GOT3 (cell line): ENCODE measurements around the gene TRPV2.
A peak's percentile ranks its signal among the peaks of the same experiment; 100 is the strongest.
"Not testable (repeated sequence)": the region's sequence is repeated elsewhere in the genome, so short reads cannot be mapped to it uniquely, and the experiment has no call there.

Experiments
- DNase-seq: peaks from one replicate; lab custom pipeline; 2025; ENCODE audit warnings: mixed read lengths; lab: John Stamatoyannopoulos, UW

The TRPV2 gene

DNA sequence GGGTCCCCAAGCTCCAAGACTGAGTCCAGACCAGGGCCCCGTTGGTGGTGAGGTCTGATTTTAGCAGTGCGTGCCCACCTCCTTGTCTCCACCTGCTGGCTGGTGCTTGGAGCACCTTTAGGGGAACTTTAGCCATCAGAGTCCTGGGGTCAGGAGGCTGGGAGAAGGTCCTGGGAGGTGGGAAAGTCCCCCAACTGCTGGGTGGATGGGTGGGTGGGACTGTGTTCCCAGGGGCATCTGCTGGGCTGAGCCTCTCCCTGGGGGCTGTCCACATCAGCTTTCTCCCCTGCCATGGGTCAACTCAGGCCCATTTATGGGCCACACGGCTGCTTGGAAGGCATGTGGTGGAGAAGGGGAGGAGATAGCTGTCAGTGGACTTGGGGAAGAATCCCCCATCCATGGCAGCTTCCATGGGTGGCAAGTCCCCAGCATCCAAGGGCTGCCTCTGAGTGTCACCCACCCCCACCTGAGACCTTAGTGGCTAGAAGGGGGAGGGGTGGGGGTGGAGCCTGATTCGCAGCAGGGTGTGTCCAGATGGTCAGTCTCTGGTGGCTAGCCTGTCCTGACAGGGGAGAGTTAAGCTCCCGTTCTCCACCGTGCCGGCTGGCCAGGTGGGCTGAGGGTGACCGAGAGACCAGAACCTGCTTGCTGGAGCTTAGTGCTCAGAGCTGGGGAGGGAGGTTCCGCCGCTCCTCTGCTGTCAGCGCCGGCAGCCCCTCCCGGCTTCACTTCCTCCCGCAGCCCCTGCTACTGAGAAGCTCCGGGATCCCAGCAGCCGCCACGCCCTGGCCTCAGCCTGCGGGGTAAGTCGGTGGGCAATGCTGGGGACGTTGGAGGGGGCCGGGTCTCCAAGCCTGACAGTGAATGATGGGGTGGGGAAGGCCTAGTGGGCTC lies at the start of gene TRPV2:
TSS of gene TRPV2 (plus strand) at position 541 of the 894 bp plus-strand sequence. CDS start 2,098 bp downstream, outside the sequence.
- DNase-seq: no peak

- DNase-seq: no peak
These were observed 43.6 kb upstream of the TRPV2 start for GRCh38 chr17:16371742-16372141.

DNA sequence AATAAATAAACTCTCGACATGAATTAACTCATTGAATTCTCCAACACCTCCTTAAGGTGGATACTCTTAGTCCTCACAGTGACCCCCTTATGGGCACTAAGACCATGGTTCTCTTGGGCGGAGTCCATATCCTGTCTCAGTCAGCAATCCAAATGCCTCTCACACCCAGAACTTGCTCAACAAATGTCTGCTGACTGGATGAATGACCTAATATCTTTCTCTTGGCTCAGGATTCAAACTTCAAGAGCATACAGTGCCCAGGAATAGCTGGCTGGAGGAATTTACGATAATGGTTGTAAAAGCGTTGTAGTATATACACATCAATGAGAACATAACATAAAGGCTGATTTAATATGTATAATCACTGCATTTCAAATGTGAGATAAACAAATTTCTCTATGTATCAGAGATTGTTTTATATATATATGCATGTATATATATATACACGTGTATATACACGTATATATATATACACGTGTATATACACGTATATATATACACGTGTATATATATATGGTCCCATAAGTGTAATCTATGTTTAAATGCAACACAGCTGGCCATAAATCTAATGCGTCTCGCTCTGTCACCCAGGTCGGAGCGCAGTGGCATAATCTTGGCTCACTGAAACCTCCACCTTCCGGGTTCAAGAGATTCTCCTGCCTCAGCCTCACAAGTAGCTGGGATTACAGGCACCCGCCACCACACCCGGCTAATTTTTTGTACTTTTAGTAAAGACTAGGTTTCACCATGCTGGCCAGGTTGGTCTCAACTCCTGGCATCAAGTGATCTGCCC lies 41.0 kb upstream of the TRPV2 start:
- no peak for DNase-seq

- no peak for DNase-seq
These were observed 37.4 kb upstream of the TRPV2 start for GRCh38 chr17:16377941-16378341.

DNA sequence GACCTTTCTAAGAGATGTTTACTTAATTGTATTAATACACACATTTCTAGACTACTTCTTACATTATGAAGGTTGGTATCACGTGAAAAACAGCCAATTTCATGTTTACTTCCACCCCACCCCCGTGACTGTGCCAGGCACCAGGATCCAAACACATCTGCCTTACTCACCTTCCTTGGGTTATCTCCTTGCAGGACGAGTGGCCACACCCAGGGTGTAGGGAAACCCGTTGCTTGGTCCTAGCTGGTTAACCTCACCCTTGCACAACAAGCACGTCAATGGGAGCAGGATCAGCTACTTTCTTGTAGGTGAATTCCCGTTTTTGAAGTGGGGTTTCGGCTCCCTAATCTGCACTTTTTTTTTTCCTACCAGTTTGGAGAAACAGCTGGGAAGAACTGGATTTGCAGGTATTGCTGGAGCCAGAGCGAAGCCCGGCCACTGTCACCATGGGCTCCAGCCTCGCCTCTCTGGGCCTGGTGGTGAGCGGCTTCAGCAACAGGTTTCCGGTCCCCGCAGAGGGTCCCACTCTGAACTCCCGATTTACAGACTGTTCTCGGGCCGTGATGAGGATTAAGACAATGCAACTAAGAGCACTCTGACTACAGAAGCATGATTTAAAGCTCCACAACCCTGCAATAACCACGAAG lies 36.6 kb upstream of the TRPV2 start:
- no peak for DNase-seq

GRCh38 chr17:16379654-16380053 lies 35.7 kb upstream of the TRPV2 start:
- no peak for DNase-seq

- DNase-seq: peak; percentile 85
These were observed 34.5 kb upstream of the TRPV2 start, which contains the start of gene UBB for GRCh38 chr17:16380640-16381495. TSS of gene UBB (plus strand) at chr17:16381091. CDS start at chr17:16381908, 817 bp downstream.

DNA sequence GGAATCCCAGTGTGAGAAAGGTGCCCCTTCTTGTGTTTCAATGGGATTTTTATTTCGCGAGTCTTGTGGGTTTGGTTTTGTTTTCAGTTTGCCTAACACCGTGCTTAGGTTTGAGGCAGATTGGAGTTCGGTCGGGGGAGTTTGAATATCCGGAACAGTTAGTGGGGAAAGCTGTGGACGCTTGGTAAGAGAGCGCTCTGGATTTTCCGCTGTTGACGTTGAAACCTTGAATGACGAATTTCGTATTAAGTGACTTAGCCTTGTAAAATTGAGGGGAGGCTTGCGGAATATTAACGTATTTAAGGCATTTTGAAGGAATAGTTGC lies 33.9 kb upstream of the TRPV2 start:
- DNase-seq: no peak

GRCh38 chr17:16383216-16383615 lies 32.2 kb upstream of the TRPV2 start:
- no peak for DNase-seq

- DNase-seq: no peak
These were observed 31.5 kb upstream of the TRPV2 start for GRCh38 chr17:16383772-16384287.

GRCh38 chr17:16384557-16384956 lies 30.8 kb upstream of the TRPV2 start:
- DNase-seq: no peak

DNA sequence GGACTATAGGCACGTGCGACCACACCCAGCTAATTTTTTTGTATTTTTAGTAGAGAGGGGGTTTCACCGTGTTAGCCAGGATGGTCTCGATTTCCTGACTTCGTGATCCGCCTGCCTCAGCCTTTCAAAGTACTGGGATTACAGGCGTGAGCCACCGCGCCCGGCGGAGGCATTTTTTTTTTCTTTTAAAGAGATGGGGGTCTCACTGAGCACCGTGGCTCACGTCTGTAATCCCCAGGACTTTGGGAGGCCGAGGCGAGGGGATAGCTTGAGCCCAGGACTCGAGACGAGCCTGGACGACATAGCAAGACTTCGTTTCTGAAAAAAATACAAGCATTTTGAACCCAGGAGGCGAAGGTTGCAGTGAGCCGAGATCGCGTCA lies 29.3 kb upstream of the TRPV2 start:
- not testable (repeated sequence) for DNase-seq

GRCh38 chr17:16391451-16391850 lies 23.9 kb upstream of the TRPV2 start:
- DNase-seq: no peak

- DNase-seq: not testable (repeated sequence)
These were observed 22.9 kb upstream of the TRPV2 start for GRCh38 chr17:16392491-16392890.

DNA sequence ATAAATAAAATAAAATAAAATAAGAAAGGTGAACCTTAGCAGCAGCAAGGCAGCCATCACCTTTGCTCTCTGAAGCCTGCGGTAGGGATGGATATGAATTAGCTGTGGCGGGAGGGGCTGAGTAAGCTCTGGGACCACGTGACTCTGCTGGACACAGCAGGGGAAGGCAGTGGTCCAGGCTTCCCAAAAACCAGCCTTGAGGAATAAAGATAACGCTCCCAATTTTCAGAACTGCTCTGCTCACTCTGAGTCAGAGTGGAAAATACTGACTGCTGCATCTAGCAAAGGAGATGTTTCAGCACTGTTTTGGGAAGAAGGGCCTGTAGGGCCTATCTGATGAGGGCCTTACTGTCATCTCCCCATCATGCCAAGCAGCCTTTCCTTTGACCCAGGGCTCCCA lies 19.5 kb upstream of the TRPV2 start:
- not testable (repeated sequence) for DNase-seq

DNA sequence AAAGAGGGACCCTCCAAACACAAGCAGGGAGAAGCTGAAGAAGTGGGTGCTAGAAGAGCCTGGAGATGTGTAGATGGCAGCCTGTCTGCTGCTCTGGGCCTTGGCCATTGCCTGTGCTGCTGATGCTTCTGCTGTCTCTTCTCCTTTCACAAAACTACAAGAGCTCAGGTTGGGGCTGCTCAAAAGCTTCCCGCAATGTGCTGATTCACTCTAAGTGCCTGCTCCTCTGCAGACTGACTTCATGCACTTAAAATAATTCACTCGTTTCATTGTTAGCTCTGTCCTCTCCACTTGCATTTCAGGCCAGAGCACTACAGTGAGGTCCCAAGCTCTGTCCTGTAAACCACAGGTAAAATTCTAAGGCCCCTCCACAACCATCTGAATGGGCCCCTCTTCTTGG lies 18.7 kb upstream of the TRPV2 start:
- not testable (repeated sequence) for DNase-seq

DNA sequence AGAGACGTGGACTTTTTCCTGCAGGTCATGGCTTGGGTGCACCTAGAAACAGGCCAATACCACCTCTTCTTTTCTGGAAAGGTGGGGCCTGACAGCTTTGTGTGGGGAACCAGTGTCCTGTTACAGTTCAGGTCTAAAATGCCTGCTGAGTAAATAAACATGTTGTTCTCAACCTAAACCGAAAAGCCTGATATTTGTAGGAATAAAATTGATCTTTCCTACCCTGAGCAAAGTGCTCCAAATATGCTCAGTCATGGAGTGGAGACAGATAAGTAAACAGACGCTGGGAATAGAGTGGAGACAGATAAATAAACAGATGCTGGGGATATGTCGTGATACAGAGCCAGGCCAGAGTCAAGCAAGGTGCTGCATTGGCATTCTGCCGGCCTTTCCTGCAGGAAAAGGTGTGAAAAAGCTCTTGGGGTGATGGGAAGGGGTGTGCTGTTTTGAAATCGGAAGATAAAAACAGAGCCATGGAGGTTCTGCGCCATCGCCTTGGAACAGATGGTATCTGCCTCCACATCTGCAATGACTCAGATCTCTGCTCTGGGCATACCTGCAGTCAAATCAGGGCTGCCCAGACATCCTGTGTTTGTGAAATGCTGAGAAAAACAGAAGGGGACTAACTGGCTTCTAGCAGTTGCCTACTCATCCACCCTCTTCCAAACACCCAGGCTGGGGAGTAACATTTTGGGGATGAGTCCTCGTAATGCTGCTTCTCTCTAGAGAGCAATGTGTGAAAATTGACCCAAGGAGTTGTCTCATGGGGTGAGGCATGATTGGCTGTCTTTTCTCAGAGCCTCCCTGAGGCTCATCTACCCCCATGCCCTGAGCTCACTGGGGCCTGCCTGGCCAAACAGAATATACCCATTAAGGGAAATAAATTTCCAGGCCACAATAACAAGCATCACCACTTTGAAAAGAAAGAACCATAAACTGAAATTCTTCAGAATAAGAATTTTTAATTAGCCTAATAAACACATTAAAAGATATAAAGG lies 16.8 kb upstream of the TRPV2 start:
- no peak for DNase-seq

DNA sequence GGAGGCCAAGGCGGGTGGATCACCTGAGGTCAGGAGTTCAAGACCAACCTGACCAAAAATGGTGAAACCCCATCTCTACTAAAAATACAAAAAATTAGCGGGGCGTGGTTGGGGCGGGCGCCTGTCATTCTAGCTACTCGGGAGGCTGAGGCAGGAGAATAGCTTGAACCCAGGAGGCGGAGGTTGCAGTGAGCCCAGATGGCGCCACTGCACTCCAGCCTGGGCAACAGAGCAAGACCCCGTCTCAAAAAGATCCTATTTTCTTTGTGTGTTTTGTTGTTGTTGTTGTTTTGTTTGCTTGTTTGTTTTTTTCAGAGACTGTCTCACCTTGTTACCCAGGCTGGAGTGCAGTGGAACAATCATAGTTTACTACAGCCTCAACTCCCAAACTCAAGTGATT lies 11.5 kb upstream of the TRPV2 start:
- DNase-seq: not testable (repeated sequence)

DNA sequence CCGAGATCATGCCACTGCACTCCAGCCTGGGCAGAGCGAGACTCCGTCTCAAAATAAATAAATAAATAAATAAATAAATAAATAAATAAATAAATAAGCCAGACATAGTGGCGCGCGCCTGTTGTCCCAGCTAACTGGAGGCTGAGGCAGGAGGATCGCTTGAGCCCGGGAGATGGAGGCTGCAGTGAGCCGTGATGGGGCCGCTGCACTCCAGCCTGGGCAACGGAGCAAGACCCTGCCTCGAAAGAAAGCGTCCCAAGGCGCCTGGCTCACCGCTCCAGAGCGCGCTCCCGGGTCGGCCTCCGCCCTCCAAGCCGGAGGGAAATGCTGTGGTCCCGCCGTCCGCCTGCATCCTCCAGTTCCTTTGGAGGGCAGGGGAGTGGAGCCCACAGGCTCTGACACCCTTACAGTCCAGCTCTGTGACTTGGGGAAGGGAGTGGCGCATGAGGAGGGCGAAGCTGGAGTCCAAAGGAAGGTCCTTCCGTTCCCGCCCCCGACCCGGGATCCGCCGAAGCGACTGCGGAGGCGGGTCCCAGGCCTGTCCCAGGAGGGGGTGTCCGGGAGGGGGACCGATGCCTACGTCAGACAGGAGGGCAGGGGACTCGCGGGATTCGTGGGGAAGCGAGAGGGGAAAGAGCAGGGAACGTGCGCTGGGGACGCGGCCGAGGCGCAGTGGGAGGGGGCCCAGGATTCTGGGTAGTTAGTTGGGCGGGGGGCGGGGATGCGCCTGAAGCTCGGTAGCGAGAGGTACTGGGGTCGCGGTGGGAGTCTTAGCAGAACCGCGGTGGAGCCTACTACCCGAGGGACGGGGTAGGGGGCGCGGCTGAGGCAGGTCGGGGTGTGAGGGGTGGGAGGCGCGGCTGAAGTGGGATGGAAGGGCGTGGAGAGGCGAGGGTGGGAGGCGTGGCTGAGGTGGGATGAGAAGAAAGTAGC lies 8.4 kb upstream of the TRPV2 start:
- DNase-seq: no peak
